ENCODE results near the gene ABHD6. TPM values are rescaled to one million over a fixed set of nuclear protein-coding genes. Genes with fewer than 3 reads are reported as not detected.

The ABHD6 gene
- total RNA-seq, 1 donor from 2014 or later: 3.0 TPM

GRCh38 chr3:58202917-58203360 is 34.7 kb upstream of the ABHD6 start:
- peaks cover 1% of the 10 kb centered on the region for H3K27me3 Mint-ChIP-seq (ENCODE audit: unreplicated experiment)
- no peak overlapping the region for H3K27ac Mint-ChIP-seq (ENCODE audit: unreplicated experiment)
- no peaks in the 10 kb centered on the region for H3K9me3 Mint-ChIP-seq (ENCODE audit: unreplicated experiment)
- H3K4me3 Mint-ChIP-seq (ENCODE audit: unreplicated experiment): no peak overlapping the region
- H3K36me3 Mint-ChIP-seq (ENCODE audit: low read depth, unreplicated experiment): peaks cover 8% of the 10 kb centered on the region
- no peak for TF ChIP-seq CTCF (IDR thresholded peaks at IDR 0.05; ENCODE audit: unreplicated experiment)
- peaks cover 40% of the 10 kb centered on the region for H3K4me1 Mint-ChIP-seq (ENCODE audit: unreplicated experiment)
- no peak for DNase-seq (ENCODE audit: low spot score)

GRCh38 chr3:58203541-58203940 is 34.1 kb upstream of the ABHD6 start:
- no peak for DNase-seq (ENCODE audit: low spot score)
- no peaks in the 10 kb centered on the region for H3K9me3 Mint-ChIP-seq (ENCODE audit: unreplicated experiment)
- H3K27ac Mint-ChIP-seq (ENCODE audit: unreplicated experiment): no peak overlapping the region
- peaks cover 33% of the 10 kb centered on the region for H3K4me1 Mint-ChIP-seq (ENCODE audit: unreplicated experiment)
- H3K36me3 Mint-ChIP-seq (ENCODE audit: low read depth, unreplicated experiment): peaks cover 8% of the 10 kb centered on the region
- H3K4me3 Mint-ChIP-seq (ENCODE audit: unreplicated experiment): no peak overlapping the region
- H3K27me3 Mint-ChIP-seq (ENCODE audit: unreplicated experiment): peaks cover 1% of the 10 kb centered on the region
- no peak for TF ChIP-seq CTCF (IDR thresholded peaks at IDR 0.05; ENCODE audit: unreplicated experiment)

DNA sequence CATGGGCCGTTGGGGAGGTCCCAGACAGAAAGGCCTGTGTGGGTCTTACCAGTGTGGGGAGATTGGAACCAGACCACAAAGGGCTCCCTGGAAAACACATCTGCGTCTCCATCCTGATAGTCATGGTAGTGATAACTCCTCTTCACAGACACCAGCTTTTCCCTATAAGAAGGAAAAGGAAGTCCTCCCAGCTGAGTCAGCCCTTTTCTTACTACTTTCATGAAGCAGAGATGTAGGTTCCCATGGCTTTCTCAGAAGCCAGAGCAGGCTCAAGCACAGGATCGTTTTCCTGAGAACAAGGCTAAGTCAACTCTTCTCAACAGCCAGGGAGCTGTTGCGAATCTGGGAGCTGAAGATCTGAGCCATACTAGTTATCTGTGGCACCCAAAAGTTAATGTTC is 32.9 kb upstream of the ABHD6 start:
- H3K4me3 Mint-ChIP-seq (ENCODE audit: unreplicated experiment): no peak overlapping the region

GRCh38 chr3:58205981-58206380 is 31.6 kb upstream of the ABHD6 start:
- H3K4me3 Mint-ChIP-seq (ENCODE audit: unreplicated experiment): no peak overlapping the region
- H3K9me3 Mint-ChIP-seq (ENCODE audit: unreplicated experiment): no peaks in the 10 kb centered on the region
- H3K27ac Mint-ChIP-seq (ENCODE audit: unreplicated experiment): no peak overlapping the region
- peaks cover 3% of the 10 kb centered on the region for H3K27me3 Mint-ChIP-seq (ENCODE audit: unreplicated experiment)
- no peak for DNase-seq (ENCODE audit: low spot score)
- TF ChIP-seq CTCF (IDR thresholded peaks at IDR 0.05; ENCODE audit: unreplicated experiment): no peak
- H3K4me1 Mint-ChIP-seq (ENCODE audit: unreplicated experiment): peaks cover 21% of the 10 kb centered on the region
- peaks cover 8% of the 10 kb centered on the region for H3K36me3 Mint-ChIP-seq (ENCODE audit: low read depth, unreplicated experiment)

More for the DNA sequence above, 32.9 kb upstream of the ABHD6 start:
- H3K9me3 Mint-ChIP-seq (ENCODE audit: unreplicated experiment): no peaks in the 10 kb centered on the region
- no peak for DNase-seq (ENCODE audit: low spot score)
- peaks cover 24% of the 10 kb centered on the region for H3K4me1 Mint-ChIP-seq (ENCODE audit: unreplicated experiment)
- peak overlapping the region; percentile 85 for H3K27ac Mint-ChIP-seq (ENCODE audit: unreplicated experiment)
- H3K36me3 Mint-ChIP-seq (ENCODE audit: low read depth, unreplicated experiment): peaks cover 8% of the 10 kb centered on the region
- TF ChIP-seq CTCF (IDR thresholded peaks at IDR 0.05; ENCODE audit: unreplicated experiment): no peak
- H3K27me3 Mint-ChIP-seq (ENCODE audit: unreplicated experiment): peaks cover 1% of the 10 kb centered on the region

DNA sequence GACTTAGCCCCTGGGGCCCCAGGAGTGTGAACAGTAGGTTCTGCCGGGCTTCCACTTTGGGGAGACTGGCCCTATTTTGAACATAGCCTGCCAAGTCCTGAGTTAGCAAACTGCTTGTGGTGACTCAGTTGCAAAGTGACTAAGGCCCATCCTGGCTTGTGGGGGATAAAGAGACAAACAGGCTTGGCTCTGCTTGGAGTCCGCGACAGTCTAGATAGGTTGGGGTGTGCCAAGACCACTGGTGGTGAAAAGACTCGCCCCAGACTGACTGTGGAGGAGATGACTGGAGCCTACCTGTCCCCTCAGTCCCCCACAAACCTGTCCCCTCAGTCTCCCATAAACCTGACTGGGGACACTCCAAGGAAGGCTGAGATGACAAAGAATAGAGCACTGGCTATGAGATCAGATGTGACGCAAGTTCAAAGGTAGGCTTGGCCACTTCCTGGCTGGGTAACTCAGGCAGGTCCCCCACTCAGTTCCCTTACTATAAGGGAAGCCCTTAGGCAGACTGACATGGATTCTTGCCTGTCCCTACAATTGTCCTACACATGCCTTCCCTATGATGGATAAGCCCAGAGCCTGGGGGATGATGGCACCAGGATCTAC is 31.1 kb upstream of the ABHD6 start:
- H3K36me3 Mint-ChIP-seq (ENCODE audit: low read depth, unreplicated experiment): peaks cover 8% of the 10 kb centered on the region
- H3K4me3 Mint-ChIP-seq (ENCODE audit: unreplicated experiment): no peak overlapping the region
- no peak overlapping the region for H3K27ac Mint-ChIP-seq (ENCODE audit: unreplicated experiment)
- DNase-seq (ENCODE audit: low spot score): no peak
- peaks cover 19% of the 10 kb centered on the region for H3K4me1 Mint-ChIP-seq (ENCODE audit: unreplicated experiment)
- peaks cover 3% of the 10 kb centered on the region for H3K27me3 Mint-ChIP-seq (ENCODE audit: unreplicated experiment)
- no peaks in the 10 kb centered on the region for H3K9me3 Mint-ChIP-seq (ENCODE audit: unreplicated experiment)
- no peak for TF ChIP-seq CTCF (IDR thresholded peaks at IDR 0.05; ENCODE audit: unreplicated experiment)
